ENCODE measurements around the gene EFHC1.

The EFHC1 gene

GRCh38 chr6:52502306-52503029, 82.3 kb downstream of the EFHC1 start:
- DNase-seq (ENCODE audit: low read depth, low spot score) = no peak

- DNase-seq (ENCODE audit: low read depth, low spot score) = no peak
Observed at GRCh38 chr6:52503323-52503747, 83.2 kb downstream of the EFHC1 start.

GRCh38 chr6:52503851-52504781, 84.0 kb downstream of the EFHC1 start:
- DNase-seq (ENCODE audit: low read depth, low spot score) = no peak

- DNase-seq (ENCODE audit: low read depth, low spot score) = no peak
Observed at GRCh38 chr6:52504782-52505136, 84.6 kb downstream of the EFHC1 start.

GRCh38 chr6:52505726-52506409, 85.7 kb downstream of the EFHC1 start:
- DNase-seq (ENCODE audit: low read depth, low spot score) = no peak

- DNase-seq (ENCODE audit: low read depth, low spot score) = no peak
Observed at GRCh38 chr6:52506476-52506875, 86.3 kb downstream of the EFHC1 start.

GRCh38 chr6:52507557-52508260, 87.6 kb downstream of the EFHC1 start:
- no peak for DNase-seq (ENCODE audit: low read depth, low spot score)

- no peak for DNase-seq (ENCODE audit: low read depth, low spot score)
Observed at GRCh38 chr6:52508261-52508739, 88.2 kb downstream of the EFHC1 start.

- peak; percentile 79 for DNase-seq (ENCODE audit: low read depth, low spot score)
Observed at GRCh38 chr6:52509281-52510212, 89.4 kb downstream of the EFHC1 start.

- DNase-seq (ENCODE audit: low read depth, low spot score) = no peak
Observed at GRCh38 chr6:52510213-52510562, 90.0 kb downstream of the EFHC1 start.

GRCh38 chr6:52511163-52511562, 91.0 kb downstream of the EFHC1 start:
- no peak for DNase-seq (ENCODE audit: low read depth, low spot score)

GRCh38 chr6:52511572-52512151, 91.5 kb downstream of the EFHC1 start:
- DNase-seq (ENCODE audit: low read depth, low spot score) = no peak

- DNase-seq (ENCODE audit: low read depth, low spot score) = peak; percentile 65
Observed at GRCh38 chr6:52512199-52512598, 92.1 kb downstream of the EFHC1 start.

GRCh38 chr6:52513464-52513863, 93.3 kb downstream of the EFHC1 start:
- DNase-seq (ENCODE audit: low read depth, low spot score) = no peak

GRCh38 chr6:52513896-52514295, 93.8 kb downstream of the EFHC1 start:
- DNase-seq (ENCODE audit: low read depth, low spot score) = no peak

GRCh38 chr6:52514514-52514913, 94.4 kb downstream of the EFHC1 start:
- no peak for DNase-seq (ENCODE audit: low read depth, low spot score)

- no peak for DNase-seq (ENCODE audit: low read depth, low spot score)
Observed at GRCh38 chr6:52515219-52515960, 95.2 kb downstream of the EFHC1 start.

- DNase-seq (ENCODE audit: low read depth, low spot score) = no peak
Observed at GRCh38 chr6:52516269-52516668, 96.1 kb downstream of the EFHC1 start.

- DNase-seq (ENCODE audit: low read depth, low spot score) = no peak
Observed at GRCh38 chr6:52516943-52517342, 96.8 kb downstream of the EFHC1 start.
